GM18873 (cell line): ENCODE data around the gene MTOR.
"Not testable (repeated sequence)": the region's sequence is repeated elsewhere in the genome, so short reads cannot be mapped to it uniquely, and the experiment has no call there.

Source experiments
- ATAC-seq: cut with Tn5 transposase; IDR thresholded peaks from one replicate; pipeline ENCODE4 v1.9.1; 2021; ENCODE audit warnings: mild to moderate bottlenecking, moderate library complexity, moderate number of reproducible peaks; ENCODE audit not compliant: unreplicated experiment, low FRiP score

Gene MTOR

DNA sequence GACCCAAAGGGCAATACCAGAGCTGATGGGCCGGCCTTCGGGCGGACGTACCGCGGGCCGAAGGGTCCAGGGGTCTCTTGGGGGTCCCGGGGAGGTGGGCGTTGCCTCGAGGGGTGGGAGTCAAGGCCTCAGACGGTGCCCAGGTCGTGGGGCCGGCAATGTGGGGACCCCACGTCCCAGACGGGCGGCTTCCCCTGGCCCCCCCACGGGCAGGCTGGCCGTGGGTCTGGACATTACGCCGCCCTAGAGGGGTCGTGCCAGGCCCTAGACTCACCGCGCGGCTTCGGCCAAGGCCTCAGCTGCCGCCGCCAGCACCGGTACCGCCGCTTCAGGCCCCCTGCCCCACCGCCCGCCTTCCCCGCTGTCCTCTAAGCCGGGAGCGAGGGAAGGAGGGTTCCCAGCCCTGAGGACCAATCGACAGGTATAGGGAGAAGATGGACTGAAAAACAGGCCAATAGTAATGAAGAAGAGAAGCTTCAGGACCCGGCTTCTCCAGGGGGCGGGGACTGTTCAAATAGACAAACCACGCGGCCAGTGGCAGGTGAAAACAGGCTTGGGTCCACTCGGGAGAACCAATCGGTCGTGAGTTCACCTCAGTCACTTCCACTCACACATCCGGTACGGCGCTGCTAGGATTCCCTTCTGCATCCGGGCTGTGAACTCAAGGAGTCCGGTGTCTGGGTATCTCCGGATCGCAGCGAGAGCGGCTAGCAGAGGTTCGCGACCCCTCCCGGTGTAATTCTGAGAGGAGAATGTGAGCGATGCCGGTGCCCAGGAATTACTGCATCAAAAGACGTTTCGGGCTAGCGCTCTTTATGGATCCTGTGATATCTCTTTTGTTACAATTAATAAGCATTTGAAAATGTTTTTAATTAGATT, at the start of gene MTOR:
TSS of gene MTOR (minus strand) at position 381 of the 879 bp plus-strand sequence. CDS start 3,142 bp downstream, outside the sequence.
- peak; percentile 94 for ATAC-seq

DNA sequence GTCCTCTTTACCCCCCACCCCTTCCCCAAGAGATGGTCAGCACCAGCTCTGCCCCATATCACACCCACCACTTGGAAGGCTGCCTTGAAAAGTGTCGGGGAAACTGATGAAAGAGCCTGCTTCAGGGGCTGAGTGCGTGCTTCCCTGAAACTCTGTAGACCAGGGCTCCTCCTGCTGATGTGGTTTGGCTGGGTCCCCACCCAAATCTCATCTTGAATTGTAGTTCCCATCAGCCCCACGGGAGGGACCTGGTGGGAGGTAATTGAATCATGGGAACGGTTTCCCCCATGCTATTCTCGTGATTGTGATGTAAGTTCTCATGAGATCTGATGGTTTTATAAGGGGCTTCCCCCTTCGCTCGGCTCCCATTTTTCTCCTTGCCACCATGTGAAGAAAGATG, 47.0 kb upstream of the MTOR start:
- ATAC-seq: no peak

DNA sequence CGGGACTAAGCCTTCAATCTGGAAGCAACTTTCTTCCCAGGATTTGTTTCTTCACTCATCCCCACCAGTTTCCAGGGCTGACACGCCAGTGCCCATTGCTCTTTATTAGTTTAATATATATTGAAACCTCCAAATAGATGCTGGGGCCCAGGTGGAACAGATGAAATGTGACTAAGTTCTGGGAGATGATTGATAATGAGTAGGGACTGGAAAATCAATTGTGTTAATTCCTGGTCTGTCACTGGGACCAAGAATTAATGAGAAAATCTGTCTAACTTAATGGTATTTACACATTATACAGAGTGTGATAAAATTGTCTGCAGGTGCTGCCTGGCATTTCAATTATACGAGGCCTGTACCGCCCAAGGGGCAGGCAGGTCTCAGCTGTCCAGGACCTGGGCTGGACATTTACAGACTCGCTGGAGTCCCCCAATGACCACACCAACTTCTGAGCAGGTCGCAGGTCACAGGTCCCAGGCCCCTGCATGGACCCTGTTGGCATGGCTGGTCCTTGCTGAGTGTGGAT, 46.4 kb upstream of the MTOR start:
- ATAC-seq: no peak

DNA sequence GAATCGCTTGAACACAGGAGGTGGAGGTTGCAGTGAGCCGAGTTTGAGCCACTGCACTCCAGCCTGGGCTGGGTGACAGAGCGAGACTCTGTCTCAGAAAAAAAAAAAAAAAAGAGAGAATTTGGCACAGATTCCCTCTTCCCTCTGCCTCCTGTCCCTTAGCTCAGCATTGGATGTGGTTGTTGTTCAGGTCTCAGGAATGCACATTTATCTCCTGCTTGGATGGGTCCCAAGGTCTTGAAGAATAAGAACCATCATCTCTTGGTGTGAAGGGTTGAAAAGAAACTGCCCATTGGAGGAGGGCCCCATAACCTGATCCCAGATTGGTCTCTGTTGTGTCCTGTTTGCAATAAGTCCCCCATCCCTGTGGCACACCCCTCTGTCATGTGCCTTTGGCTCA, 45.5 kb upstream of the MTOR start:
- no peak for ATAC-seq

DNA sequence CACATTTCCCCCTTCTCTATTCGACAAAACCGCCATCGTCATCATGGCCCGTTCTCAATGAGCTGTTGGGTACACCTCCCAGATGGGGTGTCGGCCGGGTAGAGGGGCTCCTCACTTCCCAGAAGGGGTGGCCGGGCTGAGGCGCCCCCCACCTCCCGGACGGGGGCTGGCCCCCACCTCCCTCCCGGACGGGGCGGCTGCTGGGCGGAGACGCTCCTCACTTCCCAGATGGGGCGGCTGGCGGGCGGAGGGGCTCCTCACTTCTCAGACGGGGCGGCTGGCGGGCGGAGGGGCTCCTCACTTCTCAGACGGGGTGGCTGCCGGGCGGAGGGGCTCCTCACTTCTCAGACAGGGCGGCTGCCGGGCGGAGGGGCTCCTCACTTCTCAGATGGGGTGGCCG, 43.2 kb upstream of the MTOR start:
- ATAC-seq: not testable (repeated sequence)

DNA sequence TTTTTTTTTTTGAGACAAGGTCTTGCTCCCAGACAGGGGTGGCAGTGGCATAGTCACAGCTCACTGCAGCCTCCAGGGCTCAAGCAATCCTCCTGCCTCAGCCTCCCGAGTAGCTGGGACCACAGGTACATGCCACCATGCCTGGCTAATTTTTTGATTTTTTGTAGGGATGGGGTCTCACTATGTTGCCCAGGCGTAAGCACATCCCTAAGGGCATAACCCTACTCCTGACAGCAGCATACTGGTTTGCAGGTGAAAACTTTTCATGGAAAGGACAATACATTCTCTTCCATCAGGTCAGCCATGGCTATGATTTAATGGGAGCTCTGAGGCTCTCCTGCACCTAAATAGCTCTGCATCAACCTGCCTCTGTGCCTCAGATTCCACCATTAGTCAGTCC, 40.0 kb upstream of the MTOR start:
- no peak for ATAC-seq

DNA sequence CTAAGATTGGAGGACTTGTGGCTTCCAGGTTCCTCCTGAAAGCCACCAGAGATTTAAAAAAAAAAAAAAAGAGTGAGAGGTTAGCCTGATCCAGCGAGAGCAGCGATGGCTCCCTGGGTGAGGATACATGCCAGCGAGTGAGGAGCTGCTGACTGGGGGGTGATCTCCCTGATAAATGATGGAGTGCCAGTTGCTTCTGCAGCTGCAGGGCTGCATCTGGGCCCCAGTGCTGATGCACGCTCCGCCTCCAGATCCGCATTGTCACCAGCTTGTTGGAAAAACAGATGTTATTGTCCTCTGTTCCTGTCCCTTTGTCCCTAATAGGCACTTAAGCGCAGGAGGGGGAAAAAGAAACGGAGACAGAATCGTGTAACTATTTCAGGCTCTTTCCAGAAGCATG, 39.2 kb upstream of the MTOR start:
- no peak for ATAC-seq

DNA sequence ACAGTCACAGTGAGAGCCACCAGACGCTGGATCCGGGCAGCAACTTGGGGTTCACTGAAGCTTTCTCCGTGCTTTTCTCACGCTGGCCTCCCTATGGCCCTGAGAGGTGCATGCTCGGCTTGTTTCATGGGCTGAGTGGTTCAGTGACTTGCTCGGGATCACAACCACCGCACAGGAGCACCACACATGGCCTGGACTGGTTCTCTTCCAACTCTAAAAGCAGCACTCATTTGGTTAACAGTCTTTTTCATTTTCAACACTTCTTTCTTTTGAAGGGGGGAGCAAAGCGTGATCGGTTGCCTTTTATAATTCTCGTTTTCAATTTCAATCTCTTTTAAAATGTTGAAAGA, 36.8 kb upstream of the MTOR start:
- no peak for ATAC-seq

DNA sequence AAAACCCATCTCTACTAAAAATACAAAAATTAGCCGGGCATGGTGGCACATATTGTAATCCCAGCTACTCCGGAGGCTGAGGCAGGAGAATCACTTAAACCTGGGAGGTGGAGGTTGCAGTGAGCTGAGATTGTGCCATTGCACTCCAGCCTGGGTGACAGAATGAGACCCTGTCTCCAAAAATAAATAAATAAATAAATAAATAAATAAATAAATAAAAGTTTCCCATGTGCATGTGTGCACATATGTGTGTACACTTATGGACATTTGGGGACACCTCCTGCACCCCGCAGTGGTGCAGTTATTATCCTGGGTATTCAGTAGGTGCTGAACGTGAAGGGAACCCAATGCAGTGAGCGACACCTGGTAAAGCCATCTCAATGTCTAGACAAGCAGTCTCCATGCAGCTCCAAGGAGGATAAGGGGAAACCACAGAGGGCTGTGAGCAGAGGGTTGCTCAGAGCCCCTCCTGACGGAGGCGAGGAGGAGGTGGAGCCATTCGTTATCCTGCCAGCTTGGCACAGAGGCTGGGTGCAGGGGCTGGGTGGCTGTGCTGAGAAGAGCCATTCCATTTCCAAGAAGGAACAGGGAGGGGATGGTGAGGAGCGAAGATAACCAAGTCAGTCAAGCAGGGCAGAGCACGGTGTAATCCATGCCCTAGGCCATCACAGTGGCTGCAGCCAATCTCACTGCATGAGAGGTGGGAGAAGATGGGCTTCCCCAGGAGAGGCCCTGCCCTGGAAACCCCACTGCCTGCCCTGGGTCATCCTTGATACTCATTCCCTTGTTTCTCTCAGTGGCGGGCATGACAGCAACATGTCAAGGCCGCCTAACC, 36.3 kb upstream of the MTOR start:
- no peak for ATAC-seq

DNA sequence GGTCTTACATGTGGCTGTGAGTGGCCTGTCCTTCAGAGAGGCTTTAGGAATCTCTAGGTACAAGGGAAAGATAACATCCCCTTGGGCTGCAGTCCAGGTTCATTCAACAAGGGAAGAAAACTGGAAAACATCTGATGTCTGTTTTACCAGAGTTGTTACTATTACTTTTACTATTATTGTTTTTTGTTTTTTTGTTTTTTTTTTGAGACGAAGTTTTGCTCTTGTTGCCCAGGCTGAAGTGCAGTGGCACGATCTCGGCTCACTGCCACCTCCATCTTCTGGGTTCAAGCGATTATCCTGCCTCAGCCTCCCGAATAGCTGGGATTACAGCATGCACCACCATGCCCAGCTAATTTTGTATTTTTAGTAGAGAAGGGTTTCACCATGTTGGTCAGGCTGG, 35.4 kb upstream of the MTOR start:
- ATAC-seq: not testable (repeated sequence)

DNA sequence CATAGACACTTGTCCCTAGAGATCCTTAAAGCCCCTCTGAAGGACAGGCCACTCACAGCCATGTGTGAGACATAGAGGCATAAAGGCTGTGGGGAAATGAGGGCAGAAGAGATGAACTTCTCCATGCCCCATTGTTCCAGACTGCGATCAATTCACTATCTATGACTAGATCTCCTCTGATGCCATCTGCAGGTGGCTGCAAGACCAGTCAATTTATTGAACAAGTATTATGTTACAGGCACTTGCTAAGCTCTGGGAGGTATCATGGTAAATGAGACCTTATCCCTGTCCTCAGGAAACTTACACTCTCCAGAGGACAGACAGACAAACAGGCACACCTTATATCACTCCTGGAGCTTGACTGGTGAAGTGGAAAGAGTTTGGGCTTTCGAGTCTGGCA, 33.6 kb upstream of the MTOR start:
- ATAC-seq: no peak

DNA sequence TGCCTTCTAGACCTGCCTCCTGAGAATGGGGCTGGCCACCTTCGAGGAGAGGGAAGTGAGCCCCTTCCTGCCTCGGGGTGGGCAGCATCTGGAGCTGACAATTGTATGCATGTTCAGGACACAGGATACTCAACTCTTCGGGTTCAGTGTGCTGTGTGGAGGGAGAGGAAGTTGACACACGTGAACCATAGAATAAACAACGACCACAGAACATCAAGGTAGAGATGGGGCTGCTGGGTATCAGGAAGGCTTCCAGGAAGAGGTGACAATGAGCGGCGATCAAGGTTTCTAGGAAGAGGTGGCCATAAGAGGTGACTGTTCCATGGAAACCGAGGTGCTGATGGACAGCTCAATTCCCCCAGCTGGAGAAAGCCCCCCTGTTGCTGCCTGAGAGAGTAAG, 32.6 kb upstream of the MTOR start:
- no peak for ATAC-seq

DNA sequence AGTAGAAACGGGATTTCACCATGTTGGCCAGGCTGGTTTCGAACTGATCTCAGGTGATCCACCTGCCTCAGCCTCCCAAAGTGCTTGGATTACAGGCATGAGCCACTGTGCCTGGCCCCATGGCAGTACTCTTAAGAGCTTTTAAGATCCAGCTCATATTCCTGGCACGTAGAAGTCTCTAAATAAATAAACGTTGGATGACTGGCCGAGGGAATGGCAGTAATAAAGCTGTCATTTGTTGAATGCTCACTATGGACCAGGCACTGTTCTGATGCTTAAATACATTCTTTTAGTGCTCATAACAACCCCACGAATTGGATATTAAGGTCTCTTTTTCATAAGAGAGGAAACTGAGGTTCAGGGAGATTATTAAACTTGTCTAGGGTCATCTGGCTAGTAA, 31.5 kb upstream of the MTOR start:
- no peak for ATAC-seq

DNA sequence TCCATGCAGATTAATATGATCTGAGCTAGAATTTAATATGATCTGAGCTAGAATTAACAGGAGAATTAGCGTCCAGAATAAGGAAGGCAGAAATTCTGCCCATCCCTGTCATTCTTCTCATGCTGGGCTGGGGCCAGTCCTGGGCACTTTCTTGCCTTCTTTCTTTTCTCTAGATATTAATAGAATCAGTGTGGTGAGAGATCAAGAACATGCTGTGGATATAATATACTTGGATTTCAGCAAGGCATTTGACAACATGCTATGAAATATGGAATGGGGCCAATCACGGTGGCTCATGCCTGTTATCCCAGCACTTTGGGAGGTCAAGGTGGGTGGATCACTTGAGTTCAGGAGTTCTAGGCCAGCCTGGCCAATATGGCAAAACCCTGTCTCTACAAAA, 28.7 kb upstream of the MTOR start:
- no peak for ATAC-seq

DNA sequence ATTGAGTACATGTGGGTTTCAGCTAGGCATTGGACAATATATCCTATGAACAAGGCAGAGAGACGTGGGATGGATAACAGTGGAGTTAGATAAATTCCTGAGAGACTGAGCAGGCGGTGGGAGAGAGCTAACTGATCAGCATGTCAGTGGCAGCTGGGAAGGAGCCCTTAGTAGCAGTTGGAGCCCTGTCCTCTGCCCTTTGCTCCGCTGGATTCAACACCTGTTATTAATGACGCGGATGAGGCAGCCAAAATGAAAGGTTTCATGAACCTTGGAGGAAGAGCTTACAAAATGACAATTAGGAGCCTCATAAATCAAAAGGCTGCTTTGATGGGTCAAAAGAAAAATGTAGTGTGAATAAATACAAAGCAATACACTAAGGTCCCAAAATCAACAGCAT, 26.7 kb upstream of the MTOR start:
- no peak for ATAC-seq

DNA sequence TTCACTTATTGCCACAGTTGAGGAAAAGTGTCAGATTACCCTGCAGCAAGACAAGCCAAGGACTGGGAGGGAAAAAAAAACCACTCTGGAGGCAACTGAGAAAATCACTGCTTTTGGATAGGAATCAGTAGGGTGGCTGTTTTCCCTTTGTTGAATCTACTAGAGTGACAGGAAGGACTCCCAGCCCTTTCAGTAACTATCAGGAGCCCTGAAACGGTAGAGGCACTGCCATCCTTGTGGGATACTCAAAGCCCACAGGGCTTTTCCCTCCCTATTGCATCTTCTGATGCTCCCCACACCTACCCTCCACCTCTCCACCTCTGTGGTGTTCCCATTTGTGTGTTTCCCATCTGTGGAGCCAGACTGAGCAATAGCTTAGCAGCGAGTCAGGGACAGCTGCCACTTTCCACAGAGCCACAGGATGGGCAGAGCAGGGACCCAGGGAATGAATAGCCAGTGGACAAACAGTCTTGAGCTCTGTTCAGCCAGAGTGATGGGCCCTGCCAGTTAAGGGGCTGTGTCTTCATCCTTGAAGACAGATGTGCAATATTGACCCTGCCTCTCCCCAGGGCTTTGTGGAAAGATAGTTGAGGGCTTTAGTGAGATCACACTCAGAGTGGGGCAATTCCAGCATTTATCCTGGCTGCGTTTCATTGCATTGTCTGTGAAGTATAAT, 24.5 kb upstream of the MTOR start:
- no peak for ATAC-seq

DNA sequence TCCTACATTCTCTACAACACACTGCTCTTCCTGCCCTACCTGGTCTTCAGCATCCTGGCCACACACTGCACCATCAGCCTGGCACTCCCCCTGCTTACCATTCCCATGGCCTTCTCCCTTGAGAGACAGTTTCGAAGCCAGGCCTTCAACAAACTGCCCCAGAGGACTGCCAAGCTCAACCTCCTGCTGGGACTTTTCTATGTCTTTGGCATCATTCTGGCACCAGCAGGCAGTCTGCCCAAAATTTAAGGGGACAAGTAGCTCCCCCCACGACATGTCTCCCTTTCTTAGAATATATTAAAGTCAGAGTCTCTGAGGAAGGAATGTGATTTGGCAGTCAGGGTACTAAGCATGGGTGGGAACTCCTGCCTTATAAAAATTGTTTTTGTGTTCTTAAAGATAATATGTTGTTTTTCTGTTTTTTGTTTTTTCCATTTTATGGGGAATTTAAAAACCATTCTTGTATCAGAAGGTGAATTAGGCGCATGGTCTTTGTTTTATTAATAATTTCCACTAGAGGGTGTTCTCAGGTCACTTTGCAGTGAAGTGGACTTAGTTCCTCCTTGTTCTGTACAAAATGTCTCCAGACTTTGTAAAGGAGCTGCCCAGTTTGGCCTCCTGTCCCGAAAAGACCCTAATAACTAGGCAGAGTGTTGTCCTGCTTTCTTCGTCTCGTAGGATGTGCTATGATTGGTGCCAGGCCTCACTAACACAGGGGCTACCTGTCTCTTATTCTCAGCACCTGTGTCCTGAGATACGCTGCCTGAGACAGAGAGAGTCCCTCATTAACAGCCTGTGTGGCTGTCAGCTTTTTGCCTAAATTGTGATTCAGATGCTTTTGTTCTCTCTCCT, 23.8 kb upstream of the MTOR start:
- no peak for ATAC-seq

DNA sequence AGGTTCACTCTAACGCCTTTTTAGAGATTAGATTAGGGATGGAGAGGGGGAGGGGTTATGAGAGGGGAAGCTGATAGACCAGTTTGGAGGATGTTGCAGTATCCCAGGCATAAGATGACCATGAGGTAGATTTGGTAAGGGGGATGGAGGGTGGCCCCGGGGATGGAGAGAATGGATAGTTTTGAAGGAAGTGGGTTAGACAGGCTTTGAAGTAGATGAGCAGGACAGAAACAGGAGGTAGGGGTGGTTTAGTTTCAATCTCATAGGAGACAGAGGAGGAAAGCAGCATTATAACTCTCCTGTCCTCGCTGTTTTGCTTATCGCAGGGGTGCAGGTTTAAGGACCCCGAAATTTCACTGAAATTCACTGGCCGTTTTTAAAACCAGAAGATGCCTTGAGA, 22.4 kb upstream of the MTOR start:
- ATAC-seq: no peak

DNA sequence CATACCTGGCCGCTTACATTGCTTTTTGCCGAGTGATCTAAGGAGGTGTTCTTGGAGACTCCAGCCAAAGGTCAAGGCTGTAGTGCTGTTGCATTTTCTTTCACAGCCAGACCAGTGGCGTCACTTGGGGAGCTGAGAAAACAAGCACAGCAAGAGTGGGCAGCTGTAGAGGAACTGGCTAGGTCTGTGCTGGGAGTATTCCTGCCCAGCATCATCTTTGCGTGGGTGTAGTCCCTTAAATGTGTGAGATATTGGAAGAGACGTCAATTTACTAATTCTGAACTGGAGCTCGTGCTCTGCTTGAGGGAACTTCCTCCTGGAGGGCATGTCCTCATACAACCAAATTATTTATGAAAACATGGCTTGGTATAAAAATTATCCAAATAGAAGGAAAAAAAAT, 20.8 kb upstream of the MTOR start:
- ATAC-seq: no peak
